Ovary (tissue), 3 donors: Measurements from ENCODE around the gene SORBS1.

ENCODE experiments used
- CTCF ChIP-seq, 3 donors: fragments of 450-650 bp in 2 of 3; fragments of 200-600 bp in 1 of 3; IDR thresholded peaks; one replicate each; pipeline versions ENCODE4 v1.5.1 to v1.8.0; 2016 to 2022; ENCODE audit warnings: antibody characterized with exemption in 3 of 3, mild to moderate bottlenecking in 1 of 3
- EP300 ChIP-seq: sonication (generic); formaldehyde crosslinking; IDR thresholded peaks from one replicate; pipeline ENCODE4 v1.6.1; 2017; ENCODE audit warnings: antibody characterized with exemption
- POLR2A ChIP-seq: fragments of 450-650 bp; IDR thresholded peaks from one replicate; pipeline ENCODE4 v1.6.1; 2017; ENCODE audit warnings: antibody characterized with exemption, mild to moderate bottlenecking, moderate library complexity
- donor health status: DM: no; HTN: no; CAD: no.

GRCh38 chr10:95443636-95444035 lies 117.5 kb downstream of the SORBS1 start:
- no peak for TF ChIP-seq CTCF (IDR thresholded peaks at IDR 0.05)
- TF ChIP-seq EP300 = no peak
- TF ChIP-seq POLR2A = no peak
